ENCODE measurements around the gene CRYGN.

CRYGN gene

DNA sequence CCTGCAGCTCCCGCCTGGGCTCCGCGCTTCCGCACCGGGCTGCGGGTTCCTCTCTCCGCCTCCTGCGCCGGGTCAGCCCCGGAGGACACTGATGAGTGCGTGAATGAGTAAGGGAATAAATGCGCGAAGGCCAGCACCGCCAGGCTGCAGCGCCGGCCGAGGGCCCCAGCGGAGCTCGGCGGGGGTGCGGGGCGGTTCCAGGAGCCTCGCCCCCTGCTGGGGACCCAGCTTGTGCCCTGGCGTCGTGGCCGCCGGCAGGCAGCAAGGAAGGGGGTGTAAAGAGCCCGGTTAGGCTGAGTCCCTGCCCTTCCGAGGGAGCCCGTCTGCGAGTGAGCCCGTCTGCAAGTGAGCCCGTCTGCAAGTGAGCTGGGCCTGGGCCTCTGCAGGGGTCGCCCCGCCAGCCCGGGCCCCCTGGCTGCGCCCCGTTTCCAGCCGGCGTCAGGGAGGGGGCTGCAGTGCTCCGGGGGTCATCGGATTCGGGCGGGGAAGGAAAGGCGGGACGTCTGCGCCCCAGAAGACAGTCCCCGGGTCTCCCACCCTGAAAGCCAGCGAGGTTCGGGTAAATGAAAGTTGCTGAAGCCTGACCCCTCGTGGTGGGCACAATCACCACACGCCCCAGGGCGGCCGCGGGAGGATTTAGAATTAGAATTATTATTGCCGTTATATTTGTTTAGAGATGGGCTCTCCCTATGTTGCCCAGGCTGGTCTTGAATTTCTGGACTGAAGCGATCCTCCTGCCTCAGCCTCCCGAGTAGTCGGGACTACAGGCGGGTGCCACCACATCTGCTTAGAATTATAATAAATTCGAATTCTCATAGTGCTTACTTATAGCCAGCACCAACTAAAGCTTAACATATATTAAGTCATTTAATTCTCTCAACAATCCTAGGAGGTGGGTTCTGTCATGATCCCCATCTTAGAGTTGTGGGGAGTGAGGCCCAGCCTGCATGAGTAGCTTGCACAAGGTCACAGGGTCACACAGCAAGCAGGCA is 8.6 kb upstream of the CRYGN start:
- peak overlapping the region; percentile 16 for H3K4me3 ChIP-seq (ENCODE audit: low read depth, low read length)
- TF ChIP-seq, protein P1, sequence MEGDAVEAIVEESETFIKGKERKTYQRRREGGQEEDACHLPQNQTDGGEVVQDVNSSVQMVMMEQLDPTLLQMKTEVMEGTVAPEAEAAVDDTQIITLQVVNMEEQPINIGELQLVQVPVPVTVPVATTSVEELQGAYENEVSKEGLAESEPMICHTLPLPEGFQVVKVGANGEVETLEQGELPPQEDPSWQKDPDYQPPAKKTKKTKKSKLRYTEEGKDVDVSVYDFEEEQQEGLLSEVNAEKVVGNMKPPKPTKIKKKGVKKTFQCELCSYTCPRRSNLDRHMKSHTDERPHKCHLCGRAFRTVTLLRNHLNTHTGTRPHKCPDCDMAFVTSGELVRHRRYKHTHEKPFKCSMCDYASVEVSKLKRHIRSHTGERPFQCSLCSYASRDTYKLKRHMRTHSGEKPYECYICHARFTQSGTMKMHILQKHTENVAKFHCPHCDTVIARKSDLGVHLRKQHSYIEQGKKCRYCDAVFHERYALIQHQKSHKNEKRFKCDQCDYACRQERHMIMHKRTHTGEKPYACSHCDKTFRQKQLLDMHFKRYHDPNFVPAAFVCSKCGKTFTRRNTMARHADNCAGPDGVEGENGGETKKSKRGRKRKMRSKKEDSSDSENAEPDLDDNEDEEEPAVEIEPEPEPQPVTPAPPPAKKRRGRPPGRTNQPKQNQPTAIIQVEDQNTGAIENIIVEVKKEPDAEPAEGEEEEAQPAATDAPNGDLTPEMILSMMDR (IDR thresholded peaks at IDR 0.05; ENCODE audit: low read depth, low read length): peak; percentile 91
- TF ChIP-seq, protein P2, sequence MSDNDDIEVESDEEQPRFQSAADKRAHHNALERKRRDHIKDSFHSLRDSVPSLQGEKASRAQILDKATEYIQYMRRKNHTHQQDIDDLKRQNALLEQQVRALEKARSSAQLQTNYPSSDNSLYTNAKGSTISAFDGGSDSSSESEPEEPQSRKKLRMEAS (IDR thresholded peaks at IDR 0.05; ENCODE audit: low read depth, low read length): peak; percentile 62
- 0 out of 2 replicates have a peak, but pooled peaks have one; percentile 29 for TF ChIP-seq MYC (IDR thresholded peaks at IDR 0.05; ENCODE audit: low read depth, low read length)
- no peak for TF ChIP-seq POLR2A (IDR thresholded peaks at IDR 0.05; ENCODE audit: extremely low read depth, insufficient read length)
- peak; percentile 86 for DNase-seq (ENCODE audit: low read depth)

DNA sequence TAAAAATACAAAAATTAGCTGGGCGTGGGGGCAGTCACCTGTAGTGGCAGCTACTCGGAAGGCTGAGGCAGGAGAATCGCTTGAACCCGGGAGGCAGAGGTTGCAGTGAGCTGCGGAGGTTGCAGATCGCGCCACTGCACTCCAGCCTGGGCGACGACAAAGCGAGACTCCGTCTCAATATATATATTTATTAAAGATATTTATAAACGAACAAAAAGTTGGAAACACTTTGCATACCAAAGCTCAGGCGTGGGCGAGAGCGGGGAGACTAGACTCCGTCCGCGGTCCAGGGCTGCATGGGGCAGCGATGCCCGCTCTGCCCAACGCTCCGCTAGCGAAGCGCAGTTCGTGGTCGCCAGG is 7.9 kb upstream of the CRYGN start:
- H3K4me3 ChIP-seq (ENCODE audit: low read depth, low read length): no peak overlapping the region
- TF ChIP-seq, protein P2 (IDR thresholded peaks at IDR 0.05; ENCODE audit: low read depth, low read length): no peak
- no peak for TF ChIP-seq POLR2A (IDR thresholded peaks at IDR 0.05; ENCODE audit: extremely low read depth, insufficient read length)
- TF ChIP-seq MYC (IDR thresholded peaks at IDR 0.05; ENCODE audit: low read depth, low read length): no peak
- TF ChIP-seq, protein P1 (IDR thresholded peaks at IDR 0.05; ENCODE audit: low read depth, low read length): no peak
- no peak for DNase-seq (ENCODE audit: low read depth)

DNA sequence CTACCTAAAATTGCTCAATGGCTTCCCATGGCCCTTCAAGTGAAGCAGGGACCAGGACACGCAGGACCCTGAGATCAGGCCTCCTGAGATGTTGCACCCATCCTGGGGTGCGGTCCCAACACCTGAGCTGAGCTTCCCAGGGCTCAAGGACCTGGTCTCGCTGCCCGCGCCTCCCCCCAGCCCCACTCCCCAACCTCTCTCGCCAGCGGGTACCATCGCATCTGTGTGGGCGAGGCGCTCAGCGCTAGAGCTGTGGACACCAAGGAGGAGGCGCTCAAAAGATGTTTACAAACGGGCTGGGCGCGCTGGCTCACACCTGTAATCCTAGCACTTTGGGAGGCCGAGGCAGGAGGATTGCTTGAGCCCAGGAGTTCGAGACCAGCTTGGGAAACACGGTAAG is 7.4 kb upstream of the CRYGN start:
- DNase-seq (ENCODE audit: low read depth): no peak
- TF ChIP-seq, protein P2 (IDR thresholded peaks at IDR 0.05; ENCODE audit: low read depth, low read length): no peak
- TF ChIP-seq POLR2A (IDR thresholded peaks at IDR 0.05; ENCODE audit: extremely low read depth, insufficient read length) (no peak), MYC (IDR thresholded peaks at IDR 0.05; ENCODE audit: low read depth, low read length) (no peak)
- TF ChIP-seq, protein P1 (IDR thresholded peaks at IDR 0.05; ENCODE audit: low read depth, low read length): no peak
- no peak overlapping the region for H3K4me3 ChIP-seq (ENCODE audit: low read depth, low read length)

DNA sequence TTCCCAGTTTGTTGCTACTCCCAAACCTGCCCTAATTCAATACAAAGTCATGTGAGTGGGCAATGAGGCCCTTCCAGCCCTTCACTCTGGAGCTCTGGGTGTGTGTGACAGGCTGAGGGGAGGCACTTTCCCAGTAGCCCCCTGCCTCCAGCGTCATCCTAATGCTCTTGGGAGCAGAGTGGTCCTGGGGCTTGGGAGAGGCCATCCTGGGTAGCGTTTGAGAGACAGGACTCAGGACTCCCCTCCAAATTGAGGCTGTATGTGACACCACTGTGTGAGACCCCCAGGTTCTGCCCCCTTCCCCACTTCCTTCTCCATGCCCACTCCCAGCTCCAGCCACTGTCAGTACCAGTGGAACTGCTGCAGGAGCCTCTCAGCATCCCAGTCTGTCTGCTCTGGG is 6.5 kb upstream of the CRYGN start:
- TF ChIP-seq, protein P2 (IDR thresholded peaks at IDR 0.05; ENCODE audit: low read depth, low read length): no peak
- TF ChIP-seq, protein P1 (IDR thresholded peaks at IDR 0.05; ENCODE audit: low read depth, low read length): no peak
- TF ChIP-seq POLR2A (IDR thresholded peaks at IDR 0.05; ENCODE audit: extremely low read depth, insufficient read length): no peak
- no peak for TF ChIP-seq MYC (IDR thresholded peaks at IDR 0.05; ENCODE audit: low read depth, low read length)
- DNase-seq (ENCODE audit: low read depth): no peak
- H3K4me3 ChIP-seq (ENCODE audit: low read depth, low read length): no peak overlapping the region

DNA sequence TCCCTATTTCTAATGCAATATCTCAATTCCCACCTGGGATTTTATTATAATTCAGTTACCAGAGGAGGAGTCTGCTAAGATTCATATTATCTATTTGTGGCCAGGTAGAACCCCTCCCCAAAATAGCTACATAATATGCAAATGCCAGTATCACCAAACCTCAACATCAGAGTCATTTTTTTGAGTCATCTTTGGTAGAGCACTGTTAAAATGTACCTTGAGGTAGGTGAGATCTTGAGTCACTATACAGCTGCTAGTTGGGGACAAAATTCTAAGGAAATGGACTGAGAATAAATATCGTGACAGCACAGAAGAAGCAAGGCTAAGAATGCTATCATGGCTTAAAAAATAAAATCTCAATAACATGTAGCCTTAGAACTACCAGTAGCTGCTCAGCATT is 4.7 kb upstream of the CRYGN start:
- no peak overlapping the region for H3K4me3 ChIP-seq (ENCODE audit: low read depth, low read length)
- no peak for DNase-seq (ENCODE audit: low read depth)
- TF ChIP-seq, protein P2 (IDR thresholded peaks at IDR 0.05; ENCODE audit: low read depth, low read length): no peak

DNA sequence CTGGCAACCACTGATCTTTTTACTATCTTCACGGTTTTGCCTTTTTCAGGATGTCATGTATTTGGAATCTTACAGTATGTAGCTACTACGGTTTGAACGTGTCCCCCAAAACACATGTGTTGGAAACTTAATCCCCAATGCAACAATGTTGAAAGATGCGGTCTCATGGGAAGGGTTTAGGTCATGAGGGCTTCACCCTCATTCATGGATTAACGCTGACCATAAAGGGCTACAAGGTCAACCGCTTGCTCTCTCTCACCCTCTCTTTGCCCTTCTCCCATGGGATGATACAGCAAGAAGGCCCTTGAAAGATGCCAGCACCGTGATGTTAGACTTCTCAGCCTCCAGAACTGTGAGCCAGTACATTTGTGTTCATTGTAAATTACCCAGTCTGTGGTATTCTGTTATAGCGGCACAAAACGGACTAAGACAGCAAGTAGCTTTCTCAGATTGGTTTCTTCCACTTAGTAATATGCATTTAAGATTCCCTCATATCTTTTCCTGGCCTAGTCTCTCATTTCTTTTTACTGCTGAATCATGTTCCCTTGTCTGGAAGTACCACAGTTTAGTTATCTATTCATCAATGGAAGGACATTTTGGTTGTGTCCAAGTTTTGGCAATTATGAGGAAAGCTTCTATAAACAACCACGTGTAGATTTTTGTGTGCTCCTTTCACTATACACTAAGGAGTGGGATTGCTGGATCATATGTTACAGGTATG is 3.0 kb upstream of the CRYGN start:
- DNase-seq (ENCODE audit: low read depth): no peak
- TF ChIP-seq, protein P2 (IDR thresholded peaks at IDR 0.05; ENCODE audit: low read depth, low read length): no peak
- no peak for TF ChIP-seq MYC (IDR thresholded peaks at IDR 0.05; ENCODE audit: low read depth, low read length)
- no peak for TF ChIP-seq POLR2A (IDR thresholded peaks at IDR 0.05; ENCODE audit: extremely low read depth, insufficient read length)
- TF ChIP-seq, protein P1 (IDR thresholded peaks at IDR 0.05; ENCODE audit: low read depth, low read length): no peak

More for the DNA sequence above, 3.0 kb upstream of the CRYGN start:
- H3K4me3 ChIP-seq (ENCODE audit: low read depth, low read length): no peak overlapping the region
